Neural progenitor cell (in vitro differentiated cells): Measurements from ENCODE around the gene ZNF512B. TPM values are rescaled to one million over a fixed set of nuclear protein-coding genes. Genes with fewer than 3 reads are reported as not detected.
"Not testable (repeated sequence)": the region's sequence is repeated elsewhere in the genome, so short reads cannot be mapped to it uniquely, and the experiment has no call there.

Experiments
- DNase-seq: peaks from one replicate; pipeline ENCODE4 v3.0.0-alpha.2; 2016; ENCODE audit warnings: low spot score
- H2AFZ ChIP-seq: fragments of 200-600 bp; sonication (generic); replicated peaks from 2 replicates; pipeline ENCODE4 v1.6.1; 2016; ENCODE audit warnings: antibody characterized with exemption
- H3F3A ChIP-seq: fragments of 200-600 bp; sonication (generic); 2 replicates; pipeline ENCODE4 v1.6.1; 2016; ENCODE audit warnings: antibody characterized with exemption, low read depth
- H3K27ac ChIP-seq: fragments of 200-600 bp; sonication (generic); 2 replicates; pipeline ENCODE4 v1.5.1; 2016; ENCODE audit warnings: mild to moderate bottlenecking
- H3K27me3 ChIP-seq: fragments of 200-600 bp; sonication (generic); 2 replicates; pipeline ENCODE4 v1.6.1; 2016; ENCODE audit warnings: mild to moderate bottlenecking, moderate library complexity
- H3K36me3 ChIP-seq: fragments of 200-600 bp; sonication (generic); 2 replicates; pipeline ENCODE4 v1.5.1; 2016
- H3K4me1 ChIP-seq: fragments of 200-600 bp; sonication (generic); 2 replicates; pipeline ENCODE4 v1.6.1; 2016; ENCODE audit warnings: mixed run types
- H3K4me2 ChIP-seq: fragments of 200-600 bp; sonication (generic); 2 replicates; pipeline ENCODE4 v1.6.1; 2016
- H3K4me3 ChIP-seq: fragments of 200-600 bp; sonication (generic); 2 replicates; pipeline ENCODE4 v1.5.1; 2016
- H3K79me2 ChIP-seq: fragments of 200-600 bp; sonication (generic); 2 replicates; pipeline ENCODE4 v1.6.1; 2016; ENCODE audit warnings: low read depth
- H3K9ac ChIP-seq: fragments of 200-600 bp; sonication (generic); 2 replicates; pipeline ENCODE4 v1.6.1; 2016
- H3K9me3 ChIP-seq: fragments of 200-600 bp; sonication (generic); 2 replicates; pipeline ENCODE4 v1.5.1; 2016; ENCODE audit warnings: low read depth
- H4K20me1 ChIP-seq: fragments of 200-600 bp; sonication (generic); 2 replicates; pipeline ENCODE4 v1.6.1; 2016; ENCODE audit warnings: low read depth
- H3K27ac Mint-ChIP-seq: 3 replicates; pipeline ENCODE4 v1.8.0; 2021; ENCODE audit warnings: mixed read lengths
- H3K27me3 Mint-ChIP-seq: 2 replicates; pipeline ENCODE4 v1.8.0; 2022; ENCODE audit warnings: low read depth, mild to moderate bottlenecking, inconsistent platforms, moderate library complexity, mixed read lengths; ENCODE audit not compliant: insufficient read depth
- H3K36me3 Mint-ChIP-seq: 3 replicates; pipeline ENCODE4 v1.8.0; 2021; ENCODE audit warnings: mixed read lengths
- H3K4me1 Mint-ChIP-seq: 3 replicates; pipeline ENCODE4 v1.8.0; 2021; ENCODE audit warnings: mixed read lengths
- H3K4me3 Mint-ChIP-seq: 3 replicates; pipeline ENCODE4 v1.8.0; 2021; ENCODE audit warnings: mild to moderate bottlenecking, moderate library complexity, mixed read lengths
- H3K9me3 Mint-ChIP-seq: 3 replicates; pipeline ENCODE4 v1.8.0; 2020; ENCODE audit warnings: mixed read lengths
- CTCF ChIP-seq: fragments of 200-600 bp; sonication (generic); IDR thresholded peaks from 2 replicates; pipeline ENCODE4 v1.5.1; 2017; ENCODE audit warnings: antibody characterized with exemption, mild to moderate bottlenecking
- EZH2 ChIP-seq: fragments of 200-600 bp; sonication (generic); IDR thresholded peaks from 2 replicates; pipeline ENCODE4 v1.6.1; 2017; ENCODE audit warnings: antibody characterized with exemption, mild to moderate bottlenecking, moderate library complexity
- EZH2phosphoT487 ChIP-seq: fragments of 200-600 bp; sonication (generic); IDR thresholded peaks from 2 replicates; pipeline ENCODE4 v1.6.1; 2017; ENCODE audit warnings: antibody characterized with exemption
- total RNA-seq: library from RNA; depleted of rRNA; stranded (reverse); fragments of >200 nt; gene quantifications from 2 replicates; pipeline ENCODE4 v1.2.3, GENCODE V29; 2015; ENCODE audit warnings: low replicate concordance

Gene ZNF512B
- total RNA-seq, result 2.9 and 11.4 TPM in 2 replicates

- peaks cover 5% of the 10 kb centered on the region for H3K27me3 Mint-ChIP-seq
- Histone ChIP-seq H3K27me3 (peaks cover 11% of the 10 kb centered on the region), H2AFZ (peak within 1 kb of the TSS; percentile 34), H3K4me1 (peaks cover 10% of the 10 kb centered on the region), H3K27ac (no peak within 1 kb of the TSS), H3K9ac (peak within 1 kb of the TSS; percentile 58), H3K4me2 (peak within 1 kb of the TSS; percentile 98), H3F3A (peaks cover 16% of the 10 kb centered on the region), H3K4me3 (peak within 1 kb of the TSS; percentile 61), H3K9me3 (no peaks in the 10 kb centered on the region), H4K20me1 (no peaks in the 10 kb centered on the region), H3K36me3 (no peaks in the 10 kb centered on the region), H3K79me2 (peaks cover 11% of the 10 kb centered on the region)
- peaks cover 3% of the 10 kb centered on the region for H3K36me3 Mint-ChIP-seq
- no peaks in the 10 kb centered on the region for H3K9me3 Mint-ChIP-seq
- peaks cover 15% of the 10 kb centered on the region for H3K4me1 Mint-ChIP-seq
- TF ChIP-seq EZH2 (no peak), EZH2phosphoT487 (no peak), CTCF (no peak)
- DNase-seq, result peak; percentile 79
- H3K27ac Mint-ChIP-seq, result peak within 1 kb of the TSS; percentile 74
- peak within 1 kb of the TSS; percentile 90 for H3K4me3 Mint-ChIP-seq
These were observed at the start of gene ZNF512B for GRCh38 chr20:63969838-63970713. Gene ZNF512B (minus strand): TSS chr20:63969930. CDS start chr20:63967950, 1,980 bp downstream.

GRCh38 chr20:64015635-64016034 is 45.9 kb upstream of the ZNF512B start:
- Histone ChIP-seq H4K20me1 (no peaks in the 10 kb centered on the region), H2AFZ (no peak overlapping the region), H3K9ac (no peak overlapping the region), H3K4me2 (no peak overlapping the region), H3K36me3 (no peaks in the 10 kb centered on the region), H3K4me3 (no peak overlapping the region), H3K79me2 (no peaks in the 10 kb centered on the region), H3K27me3 (no peaks in the 10 kb centered on the region), H3F3A (no peaks in the 10 kb centered on the region), H3K9me3 (no peaks in the 10 kb centered on the region), H3K4me1 (no peaks in the 10 kb centered on the region), H3K27ac (no peak overlapping the region)
- Mint-ChIP-seq H3K4me3 (no peak overlapping the region), H3K27me3 (no peaks in the 10 kb centered on the region), H3K36me3 (peaks cover 37% of the 10 kb centered on the region), H3K9me3 (no peaks in the 10 kb centered on the region), H3K4me1 (no peaks in the 10 kb centered on the region), H3K27ac (no peak overlapping the region)
- DNase-seq, result no peak
- TF ChIP-seq CTCF (no peak), EZH2phosphoT487 (no peak), EZH2 (no peak)

- H3K9me3 ChIP-seq, H3F3A ChIP-seq, H3K4me3 Mint-ChIP-seq, H3K27ac Mint-ChIP-seq, H3K36me3 ChIP-seq, H4K20me1 ChIP-seq, H3K9ac ChIP-seq, H3K4me2 ChIP-seq, H3K27ac ChIP-seq, H3K4me1 ChIP-seq, H3K27me3 Mint-ChIP-seq, H3K4me1 Mint-ChIP-seq, H2AFZ ChIP-seq, H3K4me3 ChIP-seq, DNase-seq, H3K27me3 ChIP-seq, H3K79me2 ChIP-seq: not testable (repeated sequence)
- H3K36me3 Mint-ChIP-seq, result peaks cover 47% of the 10 kb centered on the region
- H3K9me3 Mint-ChIP-seq, result peaks cover 10% of the 10 kb centered on the region
These were observed 42.8 kb upstream of the ZNF512B start for GRCh38 chr20:64012385-64013154.
